Measurements from ENCODE around the gene C1QB. TPM values are rescaled to one million over a fixed set of nuclear protein-coding genes. Genes with fewer than 3 reads are reported as not detected.
"Not testable (repeated sequence)": the region's sequence is repeated elsewhere in the genome, so short reads cannot be mapped to it uniquely, and the experiment has no call there.

C1QB gene
- polyA plus RNA-seq, 1 donor: 30.0 TPM

GRCh38 chr1:22666412-22666811, 13.4 kb downstream of the C1QB start:
- DNase-seq: no peak

GRCh38 chr1:22668840-22669239, 15.8 kb downstream of the C1QB start:
- not testable (repeated sequence) for DNase-seq

GRCh38 chr1:22670352-22670975, 17.4 kb downstream of the C1QB start:
- no peak for DNase-seq

GRCh38 chr1:22671999-22672398, 19.0 kb downstream of the C1QB start:
- no peak for DNase-seq

GRCh38 chr1:22673486-22674409, 20.7 kb downstream of the C1QB start:
- peak; percentile 70 for DNase-seq

GRCh38 chr1:22674410-22674749, 21.3 kb downstream of the C1QB start:
- no peak for DNase-seq

- not testable (repeated sequence) for DNase-seq
These were observed 23.1 kb downstream of the C1QB start for GRCh38 chr1:22676151-22676550.

- DNase-seq: no peak
These were observed 24.0 kb downstream of the C1QB start for GRCh38 chr1:22676916-22677583.

GRCh38 chr1:22677931-22678896, 25.2 kb downstream of the C1QB start:
- no peak for DNase-seq

- DNase-seq: no peak
These were observed 27.7 kb downstream of the C1QB start for GRCh38 chr1:22680726-22681125.

GRCh38 chr1:22681556-22682276, 28.7 kb downstream of the C1QB start:
- DNase-seq: no peak

- DNase-seq: no peak
These were observed 30.5 kb downstream of the C1QB start for GRCh38 chr1:22683547-22683946.

- DNase-seq: peak; percentile 70
These were observed 32.6 kb downstream of the C1QB start for GRCh38 chr1:22685591-22686059.

- no peak for DNase-seq
These were observed 34.2 kb downstream of the C1QB start for GRCh38 chr1:22687191-22687590.

GRCh38 chr1:22688466-22688865, 35.4 kb downstream of the C1QB start:
- DNase-seq: no peak

GRCh38 chr1:22689505-22689904, 36.5 kb downstream of the C1QB start:
- DNase-seq: peak; percentile 58

GRCh38 chr1:22691031-22691753, 38.2 kb downstream of the C1QB start:
- no peak for DNase-seq

GRCh38 chr1:22694172-22694571, 41.1 kb downstream of the C1QB start:
- DNase-seq: no peak

GRCh38 chr1:22696610-22697009, 43.6 kb downstream of the C1QB start:
- DNase-seq: no peak

- DNase-seq: no peak
These were observed 44.9 kb downstream of the C1QB start for GRCh38 chr1:22697980-22698379.
